ENCODE measurements around the gene FAM98B. TPM values are rescaled to one million over a fixed set of nuclear protein-coding genes. Genes with fewer than 3 reads are reported as not detected.
A peak's percentile ranks its signal among the peaks of the same experiment; 100 is the strongest.

FAM98B gene
- total RNA-seq, 1 donor from 2014 or later = 30.7 TPM

DNA sequence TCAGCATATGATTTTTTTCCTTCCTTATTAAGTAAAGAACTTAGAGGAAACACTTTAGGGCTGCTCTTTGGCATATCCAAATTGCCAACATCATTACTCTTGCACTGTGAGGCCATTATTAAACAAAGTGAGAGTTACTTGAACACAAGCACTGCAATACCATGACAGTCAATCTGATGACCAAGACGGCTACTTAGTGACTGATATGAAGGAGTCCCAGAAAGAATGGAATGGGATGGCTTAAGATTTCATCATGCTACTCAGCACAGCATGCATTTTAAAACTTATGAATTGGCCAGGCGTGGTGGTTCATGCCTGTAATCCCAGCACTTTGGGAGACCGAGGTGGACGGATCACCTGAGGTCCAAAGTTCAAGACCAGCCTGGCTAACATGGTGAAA lies 55.2 kb downstream of the FAM98B start:
- H3K27ac Mint-ChIP-seq = no peak overlapping the region
- no peak for DNase-seq
- intact Hi-C loops (cut with micrococcal nuclease) = no loop called here
- H3K36me3 Mint-ChIP-seq (ENCODE audit: low read depth) = peaks cover 87% of the 10 kb centered on the region
- no peaks in the 10 kb centered on the region for H3K27me3 Mint-ChIP-seq
- ChIA-PET CTCF (no interaction called here), POLR2A (no interaction called here)
- no peak overlapping the region for H3K4me3 Mint-ChIP-seq
- no peaks in the 10 kb centered on the region for H3K9me3 Mint-ChIP-seq
- no peak for ATAC-seq (ENCODE audit: low read depth)
- TF ChIP-seq, protein P1, sequence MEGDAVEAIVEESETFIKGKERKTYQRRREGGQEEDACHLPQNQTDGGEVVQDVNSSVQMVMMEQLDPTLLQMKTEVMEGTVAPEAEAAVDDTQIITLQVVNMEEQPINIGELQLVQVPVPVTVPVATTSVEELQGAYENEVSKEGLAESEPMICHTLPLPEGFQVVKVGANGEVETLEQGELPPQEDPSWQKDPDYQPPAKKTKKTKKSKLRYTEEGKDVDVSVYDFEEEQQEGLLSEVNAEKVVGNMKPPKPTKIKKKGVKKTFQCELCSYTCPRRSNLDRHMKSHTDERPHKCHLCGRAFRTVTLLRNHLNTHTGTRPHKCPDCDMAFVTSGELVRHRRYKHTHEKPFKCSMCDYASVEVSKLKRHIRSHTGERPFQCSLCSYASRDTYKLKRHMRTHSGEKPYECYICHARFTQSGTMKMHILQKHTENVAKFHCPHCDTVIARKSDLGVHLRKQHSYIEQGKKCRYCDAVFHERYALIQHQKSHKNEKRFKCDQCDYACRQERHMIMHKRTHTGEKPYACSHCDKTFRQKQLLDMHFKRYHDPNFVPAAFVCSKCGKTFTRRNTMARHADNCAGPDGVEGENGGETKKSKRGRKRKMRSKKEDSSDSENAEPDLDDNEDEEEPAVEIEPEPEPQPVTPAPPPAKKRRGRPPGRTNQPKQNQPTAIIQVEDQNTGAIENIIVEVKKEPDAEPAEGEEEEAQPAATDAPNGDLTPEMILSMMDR (IDR thresholded peaks at IDR 0.05) = no peak
- peaks cover 3% of the 10 kb centered on the region for H3K4me1 Mint-ChIP-seq

DNA sequence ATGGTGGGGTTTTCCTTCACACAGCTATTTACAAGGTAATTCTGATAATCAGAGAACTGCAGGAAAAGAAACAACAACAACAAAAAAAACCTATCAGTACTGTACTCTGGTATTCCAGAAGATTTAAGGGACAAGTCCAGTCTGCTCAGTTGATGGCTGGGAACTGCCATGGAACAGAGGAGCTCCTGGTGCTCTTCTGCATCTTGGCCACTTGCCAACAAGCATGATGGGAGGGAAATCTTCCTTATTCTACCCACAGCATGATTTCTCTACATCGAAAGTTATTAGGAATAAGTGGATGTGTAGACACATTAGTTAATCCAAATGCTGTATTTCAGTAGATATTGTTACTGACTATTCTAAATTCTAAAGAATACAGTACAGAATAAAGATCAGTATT lies 59.0 kb downstream of the FAM98B start:
- POLR2A ChIA-PET = interaction anchor here (0.6 kb wide), 1 partner anchor 132 kb away, joined by 6 read pairs; no protein-coding TSS in a partner anchor
- H3K27ac Mint-ChIP-seq = no peak overlapping the region
- intact Hi-C loops (cut with micrococcal nuclease) = loop anchor here (5.0 kb wide), 2 partner anchors 36 to 49 kb away; partner anchors contain the start of gene RASGRP1

DNA sequence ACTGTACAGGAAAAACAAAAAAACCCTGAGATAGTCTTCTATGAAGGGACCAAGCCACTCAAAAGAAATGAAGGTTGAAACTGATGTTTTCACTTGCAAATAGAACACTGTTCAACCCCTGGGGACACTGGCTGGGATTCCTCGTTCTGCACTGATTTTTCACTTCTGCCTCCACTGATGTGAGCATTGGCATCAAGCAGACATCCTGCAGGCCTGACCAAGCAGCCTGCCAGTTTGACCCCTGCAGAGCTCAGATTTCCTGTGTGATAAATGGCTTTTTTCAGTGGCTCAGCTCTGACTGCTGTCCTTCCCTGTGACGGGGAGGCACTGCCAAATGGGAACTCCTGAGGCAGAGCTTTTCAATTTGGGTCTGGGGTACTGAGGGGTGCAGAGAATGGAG lies 60.7 kb downstream of the FAM98B start:
- intact Hi-C loops (cut with micrococcal nuclease) = loop anchor here (1.0 to 5.0 kb wide), 3 partner anchors 37 to 169 kb away; partner anchors contain the start of gene RASGRP1
- Mint-ChIP-seq H3K9me3 (no peaks in the 10 kb centered on the region), H3K36me3 (ENCODE audit: low read depth) (peaks cover 86% of the 10 kb centered on the region), H3K4me3 (no peak overlapping the region), H3K27ac (peak overlapping the region; percentile 2), H3K4me1 (peaks cover 16% of the 10 kb centered on the region), H3K27me3 (no peaks in the 10 kb centered on the region)
- POLR2A ChIA-PET = no interaction called here
- TF ChIP-seq, protein P1 (IDR thresholded peaks at IDR 0.05) = no peak
- DNase-seq (no peak), ATAC-seq (ENCODE audit: low read depth) (peak; percentile 88)
- CTCF ChIA-PET = interaction anchor here (1.4 kb wide), 1 partner anchor 49 kb away, joined by 10 read pairs; the partner anchor contains the start of gene RASGRP1

More for the DNA sequence above, 59.0 kb downstream of the FAM98B start:
- H3K4me1 Mint-ChIP-seq = peaks cover 16% of the 10 kb centered on the region
- no peak for DNase-seq
- CTCF ChIA-PET = no interaction called here
- H3K36me3 Mint-ChIP-seq (ENCODE audit: low read depth) = peaks cover 86% of the 10 kb centered on the region
- TF ChIP-seq, protein P1 (IDR thresholded peaks at IDR 0.05) = no peak
- no peak for ATAC-seq (ENCODE audit: low read depth)
- H3K4me3 Mint-ChIP-seq = no peak overlapping the region
- H3K27me3 Mint-ChIP-seq = no peaks in the 10 kb centered on the region
- H3K9me3 Mint-ChIP-seq = no peaks in the 10 kb centered on the region

DNA sequence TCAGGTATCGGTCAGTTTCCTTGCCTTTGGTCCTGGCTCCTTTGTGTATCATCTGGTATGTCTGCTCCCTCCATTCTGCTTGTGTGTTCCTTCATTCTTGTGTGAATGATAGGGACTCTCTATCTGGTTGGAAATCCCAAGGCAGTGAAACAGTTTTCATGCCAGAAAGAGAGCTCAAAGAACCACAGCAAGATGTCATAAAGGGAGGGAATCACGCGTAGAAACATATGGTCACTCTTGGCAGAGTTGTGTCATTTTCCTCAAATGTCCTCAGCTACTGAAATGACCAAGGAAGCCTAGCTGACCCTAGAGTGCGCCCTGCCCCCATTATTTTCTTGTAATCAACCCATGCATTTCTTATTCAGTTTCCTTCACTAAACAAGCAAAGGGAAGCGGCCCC lies 62.7 kb downstream of the FAM98B start:
- Mint-ChIP-seq H3K9me3 (no peaks in the 10 kb centered on the region), H3K36me3 (ENCODE audit: low read depth) (peaks cover 75% of the 10 kb centered on the region)

DNA sequence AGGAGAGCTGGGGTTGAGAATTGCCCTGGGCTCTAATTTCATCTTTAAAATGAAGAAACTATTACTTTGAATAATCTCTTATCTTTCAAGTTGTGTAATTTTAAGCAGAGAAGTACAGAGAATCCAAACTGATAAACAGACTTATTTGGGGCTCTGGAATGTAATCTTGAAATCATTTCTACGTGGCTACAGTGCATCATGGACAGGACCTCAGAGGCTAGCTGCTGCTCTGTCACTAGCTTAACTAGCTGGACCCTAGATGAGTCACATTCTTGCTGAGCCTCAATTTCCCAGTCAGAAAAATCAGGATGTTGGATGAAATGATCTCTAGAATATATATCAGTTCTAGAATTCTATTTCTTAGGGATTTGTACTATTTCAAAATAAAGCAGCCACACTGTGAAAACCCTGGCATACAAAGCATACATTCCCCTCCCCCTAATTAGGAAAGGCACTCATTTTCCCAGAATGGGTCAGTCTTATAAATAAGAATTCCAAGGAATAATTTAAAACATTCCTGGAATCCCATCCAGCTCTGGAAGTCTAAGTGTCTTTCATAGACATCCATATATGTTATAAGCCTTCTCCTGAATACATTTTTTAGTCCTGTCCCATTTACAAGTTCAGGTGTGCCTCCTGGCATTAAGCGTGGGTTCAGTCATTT lies 63.5 kb downstream of the FAM98B start:
- Mint-ChIP-seq H3K9me3 (no peaks in the 10 kb centered on the region), H3K36me3 (ENCODE audit: low read depth) (peaks cover 67% of the 10 kb centered on the region), H3K4me3 (no peak overlapping the region), H3K4me1 (peaks cover 16% of the 10 kb centered on the region), H3K27ac (no peak overlapping the region), H3K27me3 (no peaks in the 10 kb centered on the region)
- intact Hi-C loops (cut with micrococcal nuclease) = no loop called here
- ChIA-PET CTCF (interaction anchor here (1.7 to 1.9 kb wide), 2 partner anchors 47 to 173 kb away, joined by 4 to 7 read pairs; partner anchors contain the start of gene RASGRP1), POLR2A (no interaction called here)
- ATAC-seq (ENCODE audit: low read depth) (no peak), DNase-seq (no peak)
- TF ChIP-seq, protein P1 (IDR thresholded peaks at IDR 0.05) = no peak

More for the DNA sequence above, 62.7 kb downstream of the FAM98B start:
- Mint-ChIP-seq H3K4me1 (peaks cover 16% of the 10 kb centered on the region), H3K27ac (no peak overlapping the region), H3K4me3 (no peak overlapping the region), H3K27me3 (no peaks in the 10 kb centered on the region)
- ChIA-PET CTCF (interaction anchor here (1.7 to 1.9 kb wide), 2 partner anchors 47 to 174 kb away, joined by 4 to 7 read pairs; partner anchors contain the start of gene RASGRP1), POLR2A (no interaction called here)
- DNase-seq (no peak), ATAC-seq (ENCODE audit: low read depth) (no peak)
- TF ChIP-seq, protein P1 (IDR thresholded peaks at IDR 0.05) = no peak
- intact Hi-C loops (cut with micrococcal nuclease) = no loop called here

Measured in activated B cell treated with CpG ODN at 0.5 μM for 24 hours (primary cell).